HCT116 (cell line): ENCODE data around the gene PFKP.

Experiments
- CEBPB ChIP-seq: IDR thresholded peaks from 2 replicates; pipeline ENCODE4 v1.6.1; 2012; ENCODE audit warnings: low read depth
- EZH2 ChIP-seq: fragments of 200-600 bp; sonication (generic); IDR thresholded peaks from 2 replicates; pipeline ENCODE4 v1.6.1; 2017; ENCODE audit warnings: antibody characterized with exemption, mixed run types
- POLR2A ChIP-seq: IDR thresholded peaks from 2 replicates; pipeline ENCODE4 v1.7.0; 2011; ENCODE audit warnings: borderline replicate concordance; ENCODE audit not compliant: insufficient read depth, insufficient read length; ENCODE audit errors: extremely low read depth
- SIN3A ChIP-seq: IDR thresholded peaks from 2 replicates; pipeline ENCODE4 v1.6.1; 2012; ENCODE audit warnings: low read depth
- TF ChIP-seq, protein P1 (sequence below), 3 experiments: fragments of 200-600 bp in 1 of 3; sonication (generic) in 1 of 3; IDR thresholded peaks in 2 of 3; conservative IDR thresholded peaks in 1 of 3; 2 replicates each; pipeline ENCODE4 v1.5.1; 2012 to 2017; ENCODE audit warnings: low read depth in 2 of 3, low read length in 2 of 3, antibody characterized with exemption in 1 of 3, borderline replicate concordance in 1 of 3, control low read depth in 1 of 3, mild to moderate bottlenecking in 1 of 3, mixed read lengths in 1 of 3, mixed run types in 1 of 3, moderate library complexity in 1 of 3; ENCODE audit not compliant: insufficient read depth in 1 of 3

DNA sequence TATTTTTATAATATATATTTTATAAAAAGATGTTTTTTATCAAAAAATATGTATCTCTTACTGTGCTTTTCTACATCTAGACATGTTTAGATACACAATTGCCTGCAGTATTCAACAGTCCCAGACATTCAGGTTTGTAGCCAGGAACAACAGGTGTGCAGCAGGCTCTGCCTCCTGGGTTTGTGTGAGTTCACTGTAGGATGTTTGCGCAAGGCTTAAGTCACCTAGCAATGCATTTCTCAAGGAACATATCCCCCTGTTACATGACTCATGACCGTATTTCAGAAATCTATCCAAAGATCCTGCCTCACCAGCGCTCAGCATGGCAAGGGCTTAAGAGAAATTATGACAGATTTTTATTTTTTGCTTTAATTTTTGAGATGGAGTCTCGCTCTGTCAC, 63.8 kb downstream of the PFKP start:
- TF ChIP-seq SIN3A (no peak), CEBPB (no peak), POLR2A (no peak), EZH2 (no peak)
- TF ChIP-seq, protein P1, sequence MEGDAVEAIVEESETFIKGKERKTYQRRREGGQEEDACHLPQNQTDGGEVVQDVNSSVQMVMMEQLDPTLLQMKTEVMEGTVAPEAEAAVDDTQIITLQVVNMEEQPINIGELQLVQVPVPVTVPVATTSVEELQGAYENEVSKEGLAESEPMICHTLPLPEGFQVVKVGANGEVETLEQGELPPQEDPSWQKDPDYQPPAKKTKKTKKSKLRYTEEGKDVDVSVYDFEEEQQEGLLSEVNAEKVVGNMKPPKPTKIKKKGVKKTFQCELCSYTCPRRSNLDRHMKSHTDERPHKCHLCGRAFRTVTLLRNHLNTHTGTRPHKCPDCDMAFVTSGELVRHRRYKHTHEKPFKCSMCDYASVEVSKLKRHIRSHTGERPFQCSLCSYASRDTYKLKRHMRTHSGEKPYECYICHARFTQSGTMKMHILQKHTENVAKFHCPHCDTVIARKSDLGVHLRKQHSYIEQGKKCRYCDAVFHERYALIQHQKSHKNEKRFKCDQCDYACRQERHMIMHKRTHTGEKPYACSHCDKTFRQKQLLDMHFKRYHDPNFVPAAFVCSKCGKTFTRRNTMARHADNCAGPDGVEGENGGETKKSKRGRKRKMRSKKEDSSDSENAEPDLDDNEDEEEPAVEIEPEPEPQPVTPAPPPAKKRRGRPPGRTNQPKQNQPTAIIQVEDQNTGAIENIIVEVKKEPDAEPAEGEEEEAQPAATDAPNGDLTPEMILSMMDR (IDR thresholded peaks at IDR 0.05 in 2 of 3, conservative IDR thresholded peaks at IDR 0.05 in 1 of 3; ENCODE audit: borderline replicate concordance in 1 of 3, insufficient read depth in 1 of 3, low read depth in 2 of 3, low read length in 2 of 3) = no peak
